ENCODE data around the gene SCAF8. TPM values are rescaled to one million over a fixed set of nuclear protein-coding genes. Genes with fewer than 3 reads are reported as not detected.

The SCAF8 gene
- total RNA-seq, 4 donors from 2014 or later: 29.8 to 63.5 (median 34.6) TPM

DNA sequence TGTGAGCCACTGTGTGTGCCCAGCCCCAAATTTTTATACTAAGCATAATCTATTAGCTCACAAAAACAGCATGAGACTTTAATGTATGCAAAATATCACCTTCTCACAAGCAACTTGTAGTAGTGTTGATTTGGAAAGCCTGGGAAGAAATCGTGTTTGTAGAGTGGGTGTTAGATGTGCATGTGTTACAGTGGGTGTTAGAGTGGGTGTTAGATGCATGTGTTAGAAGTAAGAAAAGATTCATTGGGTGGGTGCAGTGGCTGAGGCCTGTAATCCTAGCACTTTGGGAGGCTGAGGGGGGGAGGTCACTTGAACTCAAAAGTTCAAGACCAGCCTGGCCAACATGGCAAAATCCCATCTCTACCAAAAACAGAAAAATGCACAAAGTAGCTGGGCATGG is 6.3 kb upstream of the SCAF8 start:
- H3K4me3 ChIP-seq: no peak overlapping the region
- no peaks in the 10 kb centered on the region for H3K36me3 ChIP-seq
- TF ChIP-seq, protein P1, sequence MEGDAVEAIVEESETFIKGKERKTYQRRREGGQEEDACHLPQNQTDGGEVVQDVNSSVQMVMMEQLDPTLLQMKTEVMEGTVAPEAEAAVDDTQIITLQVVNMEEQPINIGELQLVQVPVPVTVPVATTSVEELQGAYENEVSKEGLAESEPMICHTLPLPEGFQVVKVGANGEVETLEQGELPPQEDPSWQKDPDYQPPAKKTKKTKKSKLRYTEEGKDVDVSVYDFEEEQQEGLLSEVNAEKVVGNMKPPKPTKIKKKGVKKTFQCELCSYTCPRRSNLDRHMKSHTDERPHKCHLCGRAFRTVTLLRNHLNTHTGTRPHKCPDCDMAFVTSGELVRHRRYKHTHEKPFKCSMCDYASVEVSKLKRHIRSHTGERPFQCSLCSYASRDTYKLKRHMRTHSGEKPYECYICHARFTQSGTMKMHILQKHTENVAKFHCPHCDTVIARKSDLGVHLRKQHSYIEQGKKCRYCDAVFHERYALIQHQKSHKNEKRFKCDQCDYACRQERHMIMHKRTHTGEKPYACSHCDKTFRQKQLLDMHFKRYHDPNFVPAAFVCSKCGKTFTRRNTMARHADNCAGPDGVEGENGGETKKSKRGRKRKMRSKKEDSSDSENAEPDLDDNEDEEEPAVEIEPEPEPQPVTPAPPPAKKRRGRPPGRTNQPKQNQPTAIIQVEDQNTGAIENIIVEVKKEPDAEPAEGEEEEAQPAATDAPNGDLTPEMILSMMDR (IDR thresholded peaks at IDR 0.05): no peak
- TF ChIP-seq POLR2A (IDR thresholded peaks at IDR 0.05): no peak

GRCh38 chr6:154731296-154732218 is 1.7 kb upstream of the SCAF8 start:
- Histone ChIP-seq H3K4me3 (no peak overlapping the region), H3K9me3 (no peaks in the 10 kb centered on the region), H3K27ac (no peak overlapping the region), H3K36me3 (no peaks in the 10 kb centered on the region), H3K27me3 (no peaks in the 10 kb centered on the region), H3K4me1 (peaks cover 0 to 17% (median 4%) of the 10 kb centered on the region in 4 donors)
- TF ChIP-seq POLR2A (IDR thresholded peaks at IDR 0.05): no peak
- TF ChIP-seq, protein P1 (IDR thresholded peaks at IDR 0.05): no peak
- DNase-seq: no peak

More for the DNA sequence above, 6.3 kb upstream of the SCAF8 start:
- no peak overlapping the region for H3K27ac ChIP-seq
- no peak for DNase-seq
- H3K4me1 ChIP-seq: no peaks in the 10 kb centered on the region
- H3K9me3 ChIP-seq: no peaks in the 10 kb centered on the region
- H3K27me3 ChIP-seq: no peaks in the 10 kb centered on the region

GRCh38 chr6:154732538-154733182 is 556 bp upstream of the SCAF8 start:
- H3K9me3 ChIP-seq: no peaks in the 10 kb centered on the region
- TF ChIP-seq, protein P1 (IDR thresholded peaks at IDR 0.05): no peak
- no peak for TF ChIP-seq POLR2A (IDR thresholded peaks at IDR 0.05)
- H3K4me3 ChIP-seq: peak overlapping the region; percentile 57 to 82 (median 72)
- no peaks in the 10 kb centered on the region for H3K27me3 ChIP-seq
- DNase-seq: peak in 2 of 3 donors; percentile 54 to 67
- no peaks in the 10 kb centered on the region for H3K36me3 ChIP-seq
- H3K27ac ChIP-seq: peak overlapping the region; percentile 92 to 99 (median 96)
- H3K4me1 ChIP-seq: peaks cover 0 to 23% (median 4%) of the 10 kb centered on the region in 4 donors

DNA sequence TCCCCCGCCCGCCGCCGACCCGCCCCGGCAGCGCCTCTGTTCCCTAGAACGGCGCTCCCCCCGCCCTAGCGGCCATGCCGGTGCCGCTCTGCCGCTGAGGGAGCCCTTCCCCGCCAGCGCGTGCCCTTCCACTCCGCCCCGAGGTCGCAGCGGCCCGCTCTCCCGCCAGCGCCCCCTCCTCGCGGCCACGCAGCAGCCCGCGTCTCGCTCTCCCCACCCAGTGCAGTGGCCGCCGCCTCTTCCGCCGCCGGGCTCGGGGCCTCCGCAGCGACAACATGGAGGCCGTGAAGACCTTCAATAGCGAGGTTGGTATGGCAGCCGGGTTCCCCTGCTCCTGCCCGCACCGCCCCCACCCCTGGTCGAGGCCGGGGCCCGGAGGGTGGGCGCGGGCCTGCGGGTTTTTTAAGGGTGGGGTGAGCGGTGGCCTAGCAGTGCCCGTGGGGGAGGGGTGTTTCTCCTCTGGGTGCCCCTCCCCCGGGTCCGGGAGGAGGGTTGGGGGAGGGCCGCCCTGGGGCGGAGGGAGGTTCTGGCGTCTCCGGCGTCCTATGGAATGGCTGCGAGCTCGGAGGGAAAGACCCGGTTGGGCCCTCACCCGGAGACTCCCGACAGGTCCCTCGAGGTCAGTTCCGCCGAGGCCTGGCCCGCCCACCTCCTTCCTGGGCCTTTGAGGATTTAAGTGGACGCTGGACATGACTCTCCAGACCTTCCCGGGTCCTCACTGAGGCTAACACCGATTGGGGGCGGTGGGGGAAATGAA is 588 bp downstream of the SCAF8 start:
- H3K36me3 ChIP-seq: no peaks in the 10 kb centered on the region
- peak overlapping the region; percentile 92 to 99 (median 96) for H3K27ac ChIP-seq
- peaks cover 0 to 26% (median 10%) of the 10 kb centered on the region in 4 donors for H3K4me1 ChIP-seq
- DNase-seq: peak; percentile 89 to 97 (median 95)
- peak; percentile 31 to 69 for TF ChIP-seq POLR2A (IDR thresholded peaks at IDR 0.05)
- TF ChIP-seq, protein P1 (IDR thresholded peaks at IDR 0.05): peak in 2 of 6 experiments; percentile 38 to 45
- peak overlapping the region; percentile 57 to 82 (median 72) for H3K4me3 ChIP-seq
- H3K27me3 ChIP-seq: no peaks in the 10 kb centered on the region
- no peaks in the 10 kb centered on the region for H3K9me3 ChIP-seq

- H3K36me3 ChIP-seq: peaks cover 0 to under 1% (median 0%) of the 10 kb centered on the region in 3 donors
- no peak overlapping the region for H3K4me3 ChIP-seq
- H3K27ac ChIP-seq: no peak overlapping the region
- DNase-seq: no peak
- no peaks in the 10 kb centered on the region for H3K9me3 ChIP-seq
- peaks cover 0 to 52% (median 10%) of the 10 kb centered on the region in 4 donors for H3K4me1 ChIP-seq
- TF ChIP-seq, protein P1 (IDR thresholded peaks at IDR 0.05): no peak
- no peak for TF ChIP-seq POLR2A (IDR thresholded peaks at IDR 0.05)
- no peaks in the 10 kb centered on the region for H3K27me3 ChIP-seq
Measured at GRCh38 chr6:154736618-154737259, 3.5 kb downstream of the SCAF8 start.
